ENCODE measurements around the gene SLX9.

Gene SLX9

DNA sequence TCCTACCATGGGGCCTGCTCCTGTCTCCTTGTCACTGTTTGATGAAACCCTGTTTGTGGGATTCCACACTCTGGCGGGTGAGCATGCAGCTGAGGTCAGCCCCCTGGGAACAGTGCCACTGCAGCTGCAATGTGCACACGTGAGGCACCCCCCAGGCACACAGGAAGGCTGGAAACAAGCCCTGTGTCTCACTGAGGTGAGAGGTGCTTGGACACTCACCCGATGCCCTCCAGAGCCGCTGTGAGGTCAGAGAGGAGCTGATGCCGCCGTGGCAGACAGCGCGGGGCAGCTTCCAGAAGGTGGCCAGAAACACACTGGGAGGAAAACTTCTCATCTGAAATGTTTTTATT lies 49.7 kb downstream of the SLX9 start:
- Histone ChIP-seq H3K27me3 (ENCODE audit: control insufficient read depth in 1 of 2, insufficient read depth in 2 of 2, low read length in 2 of 2) (no peaks in the 10 kb centered on the region), H3K36me3 (ENCODE audit: insufficient read depth, low read length) (no peaks in the 10 kb centered on the region), H3K9ac (ENCODE audit: low read length) (no peak overlapping the region), H3K27ac (ENCODE audit: low read depth, low read length) (peak overlapping the region; percentile 36), H3K4me3 (ENCODE audit: low read depth in 1 of 2, low read length in 2 of 2) (no peak overlapping the region), H3K9me3 (ENCODE audit: low read length) (no peaks in the 10 kb centered on the region), H3K4me1 (ENCODE audit: insufficient read depth, low read length) (peaks cover 72% of the 10 kb centered on the region)

DNA sequence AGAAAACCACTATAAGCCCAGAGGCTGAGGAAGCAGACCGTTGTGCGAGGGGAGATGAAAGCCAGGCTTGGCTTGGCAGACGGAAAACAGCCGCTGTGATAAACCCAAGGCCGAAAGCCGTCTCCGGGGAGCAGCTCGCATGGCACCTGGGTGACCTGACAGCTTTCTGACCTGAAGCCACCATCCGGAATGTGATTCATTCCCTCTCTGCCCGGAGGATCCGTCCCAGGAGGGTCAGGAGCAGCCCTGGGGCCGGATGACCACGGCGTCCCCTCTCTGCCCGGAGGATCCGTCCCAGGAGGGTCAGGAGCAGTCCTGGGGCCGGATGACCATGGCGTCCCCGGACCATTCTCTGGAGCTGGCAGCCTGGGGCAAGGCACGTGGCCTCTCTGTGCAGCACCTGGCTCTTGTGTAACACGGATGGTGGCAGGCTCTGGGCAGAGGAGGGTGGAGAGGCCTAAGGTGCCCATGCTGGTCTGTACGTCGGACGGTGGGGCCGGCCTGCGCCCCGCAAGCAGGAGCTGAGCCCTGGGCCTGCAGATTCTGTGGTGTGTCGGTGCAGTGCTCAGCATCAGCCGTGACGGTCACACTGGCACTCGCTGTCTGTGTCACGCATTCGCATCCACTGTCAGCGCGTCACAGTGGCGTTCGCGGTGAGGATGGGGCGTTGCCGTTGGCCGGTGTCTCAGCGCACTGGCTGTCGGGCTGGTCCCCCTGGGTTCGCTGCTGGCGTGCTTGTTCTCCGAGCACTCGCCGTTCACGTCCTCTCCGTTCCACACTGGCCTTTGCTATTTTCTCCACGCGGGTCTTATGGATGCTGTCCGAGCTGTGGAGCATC lies 50.3 kb downstream of the SLX9 start:
- peak overlapping the region; percentile 76 for H3K27ac ChIP-seq (ENCODE audit: low read depth, low read length)
- no peak overlapping the region for H3K9ac ChIP-seq (ENCODE audit: low read length)
- H3K9me3 ChIP-seq (ENCODE audit: low read length): no peaks in the 10 kb centered on the region
- H3K27me3 ChIP-seq (ENCODE audit: control insufficient read depth in 1 of 2, insufficient read depth in 2 of 2, low read length in 2 of 2): no peaks in the 10 kb centered on the region
- H3K36me3 ChIP-seq (ENCODE audit: insufficient read depth, low read length): no peaks in the 10 kb centered on the region
- H3K4me3 ChIP-seq (ENCODE audit: low read depth in 1 of 2, low read length in 2 of 2): no peak overlapping the region
- H3K4me1 ChIP-seq (ENCODE audit: insufficient read depth, low read length): peaks cover 78% of the 10 kb centered on the region

- Histone ChIP-seq H3K9me3 (ENCODE audit: low read length) (no peaks in the 10 kb centered on the region), H3K4me1 (ENCODE audit: insufficient read depth, low read length) (peaks cover 82% of the 10 kb centered on the region), H3K9ac (ENCODE audit: low read length) (no peak overlapping the region), H3K36me3 (ENCODE audit: insufficient read depth, low read length) (no peaks in the 10 kb centered on the region), H3K27me3 (ENCODE audit: control insufficient read depth in 1 of 2, insufficient read depth in 2 of 2, low read length in 2 of 2) (no peaks in the 10 kb centered on the region), H3K4me3 (ENCODE audit: low read depth in 1 of 2, low read length in 2 of 2) (no peak overlapping the region), H3K27ac (ENCODE audit: low read depth, low read length) (no peak overlapping the region)
Measured at GRCh38 chr21:44990921-44991320, 51.1 kb downstream of the SLX9 start.

DNA sequence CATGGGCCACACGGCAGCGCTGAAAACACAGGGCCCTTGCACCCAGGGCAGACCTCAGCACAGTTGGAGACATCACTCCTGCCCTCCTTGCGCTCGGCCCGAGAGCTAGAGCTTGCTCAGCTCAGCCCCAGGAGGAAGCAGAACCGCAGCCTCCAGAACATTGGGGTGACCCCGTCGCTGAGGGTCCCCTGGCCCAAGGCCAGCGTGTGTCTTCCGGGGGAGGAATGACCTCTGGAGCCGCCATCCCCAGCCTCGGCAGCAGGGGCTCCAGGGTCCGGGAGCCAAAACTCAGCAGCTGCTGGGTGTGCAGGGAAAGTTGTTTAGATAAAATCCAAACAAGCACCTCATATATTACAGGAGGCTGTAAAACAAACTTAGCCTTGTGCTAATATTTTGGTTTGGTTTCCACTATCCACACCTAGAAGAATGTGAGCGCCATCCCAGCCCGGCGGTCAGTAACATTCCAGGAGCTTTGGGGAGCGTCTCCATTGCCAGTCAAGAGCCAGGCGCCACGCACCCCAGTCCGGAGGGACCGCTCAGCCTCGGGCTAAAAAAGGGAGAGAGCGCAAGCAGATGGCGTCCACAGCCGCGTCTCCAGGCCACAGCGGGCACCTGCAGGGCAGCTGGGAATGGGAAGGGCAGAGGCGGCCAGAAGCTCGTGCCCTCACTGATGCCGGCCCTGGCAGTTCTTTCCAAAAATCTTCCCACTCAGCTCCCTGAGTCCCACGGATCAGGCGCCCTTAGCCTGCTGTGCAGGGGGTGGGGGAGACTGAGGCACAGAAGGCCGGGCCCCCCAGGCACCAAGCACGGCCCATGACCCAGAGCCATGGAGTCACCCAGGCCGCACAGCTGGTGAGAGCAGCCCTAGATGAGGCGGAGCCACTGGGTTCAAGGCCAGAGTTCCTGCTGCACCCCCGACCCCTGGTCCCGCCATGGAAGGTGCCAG lies 52.0 kb downstream of the SLX9 start:
- peaks cover 82% of the 10 kb centered on the region for H3K4me1 ChIP-seq (ENCODE audit: insufficient read depth, low read length)
- no peaks in the 10 kb centered on the region for H3K9me3 ChIP-seq (ENCODE audit: low read length)
- peak overlapping the region in 1 of 2 donors; percentile 32 for H3K4me3 ChIP-seq (ENCODE audit: low read depth in 1 of 2, low read length in 2 of 2)
- no peaks in the 10 kb centered on the region for H3K36me3 ChIP-seq (ENCODE audit: insufficient read depth, low read length)
- H3K27ac ChIP-seq (ENCODE audit: low read depth, low read length): peak overlapping the region; percentile 52
- H3K9ac ChIP-seq (ENCODE audit: low read length): no peak overlapping the region
- no peaks in the 10 kb centered on the region for H3K27me3 ChIP-seq (ENCODE audit: control insufficient read depth in 1 of 2, insufficient read depth in 2 of 2, low read length in 2 of 2)

GRCh38 chr21:44992608-44993031 lies 52.8 kb downstream of the SLX9 start:
- no peak overlapping the region for H3K27ac ChIP-seq (ENCODE audit: low read depth, low read length)
- no peaks in the 10 kb centered on the region for H3K27me3 ChIP-seq (ENCODE audit: control insufficient read depth in 1 of 2, insufficient read depth in 2 of 2, low read length in 2 of 2)
- no peak overlapping the region for H3K4me3 ChIP-seq (ENCODE audit: low read depth in 1 of 2, low read length in 2 of 2)
- no peak overlapping the region for H3K9ac ChIP-seq (ENCODE audit: low read length)
- no peaks in the 10 kb centered on the region for H3K36me3 ChIP-seq (ENCODE audit: insufficient read depth, low read length)
- no peaks in the 10 kb centered on the region for H3K9me3 ChIP-seq (ENCODE audit: low read length)
- peaks cover 78% of the 10 kb centered on the region for H3K4me1 ChIP-seq (ENCODE audit: insufficient read depth, low read length)

DNA sequence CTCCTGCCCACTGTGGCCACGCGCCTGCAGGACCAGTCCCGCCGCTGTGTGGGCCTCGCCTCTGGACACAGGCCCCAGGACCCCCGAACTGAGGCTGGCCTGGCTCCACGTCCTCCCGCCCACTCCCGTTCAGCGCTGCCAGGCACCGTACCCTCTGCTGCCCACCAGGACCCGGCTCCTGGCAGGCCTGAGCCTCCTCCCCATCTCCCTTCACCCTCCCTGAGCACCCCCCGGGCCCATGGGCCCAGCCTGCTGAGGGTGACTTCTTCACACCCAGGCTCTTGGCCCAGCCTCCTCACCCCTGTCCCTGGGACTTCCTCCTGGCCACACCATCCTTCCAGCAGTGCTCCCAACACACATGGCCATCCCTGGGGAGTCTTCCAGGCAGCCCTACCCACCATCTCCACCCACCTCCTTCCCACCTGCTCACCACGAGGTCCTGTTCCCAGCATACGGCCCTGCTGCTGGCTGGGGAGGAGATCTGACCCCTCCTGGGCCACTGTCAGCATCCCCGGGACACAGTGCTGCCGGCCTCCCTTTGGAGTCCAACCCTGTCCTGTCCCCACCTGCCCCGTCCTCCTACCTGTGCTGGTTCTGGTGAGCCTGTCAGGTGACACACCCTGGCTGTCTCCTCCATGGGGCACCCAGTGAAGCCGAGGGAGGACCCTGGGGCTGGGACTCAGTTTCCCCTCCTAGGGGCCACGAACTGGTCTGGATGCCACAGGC lies 53.7 kb downstream of the SLX9 start:
- Histone ChIP-seq H3K9ac (ENCODE audit: low read length) (no peak overlapping the region), H3K27ac (ENCODE audit: low read depth, low read length) (peak overlapping the region; percentile 61), H3K27me3 (ENCODE audit: control insufficient read depth in 1 of 2, insufficient read depth in 2 of 2, low read length in 2 of 2) (no peaks in the 10 kb centered on the region), H3K4me3 (ENCODE audit: low read depth in 1 of 2, low read length in 2 of 2) (no peak overlapping the region), H3K9me3 (ENCODE audit: low read length) (no peaks in the 10 kb centered on the region), H3K36me3 (ENCODE audit: insufficient read depth, low read length) (no peaks in the 10 kb centered on the region), H3K4me1 (ENCODE audit: insufficient read depth, low read length) (peaks cover 70% of the 10 kb centered on the region)

DNA sequence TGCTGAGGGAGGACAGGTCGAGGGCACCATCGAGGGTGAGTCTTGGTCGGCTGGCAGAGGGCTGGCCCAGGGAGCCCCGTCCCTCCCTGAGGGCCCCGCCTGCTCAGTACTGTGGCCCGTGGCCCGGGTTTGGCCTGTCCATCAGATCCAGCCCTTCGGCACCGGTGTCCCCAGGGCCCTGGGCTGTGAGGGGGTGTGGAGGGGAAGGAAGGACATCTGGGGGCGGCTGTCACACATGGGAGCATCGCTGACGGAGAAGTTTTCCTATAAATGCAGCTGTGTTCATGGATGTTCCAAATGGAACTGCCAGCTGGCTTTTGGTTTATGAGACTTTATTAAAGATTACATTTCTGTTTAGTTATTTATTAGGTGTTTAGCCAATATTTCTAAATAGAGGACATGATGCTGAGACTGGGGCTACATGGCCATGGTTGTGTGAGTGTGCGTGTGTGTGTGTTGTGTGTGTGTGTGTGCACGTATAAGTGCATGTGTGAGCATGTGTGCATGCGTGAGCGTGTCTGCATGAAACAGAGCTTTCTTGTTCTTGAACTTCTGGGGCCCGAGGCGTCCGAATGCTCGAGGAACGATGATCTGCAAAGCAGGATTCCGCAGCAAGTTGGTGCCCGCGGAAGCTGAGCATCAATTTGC lies 54.3 kb downstream of the SLX9 start:
- no peak overlapping the region for H3K9ac ChIP-seq (ENCODE audit: low read length)
- H3K27ac ChIP-seq (ENCODE audit: low read depth, low read length): peak overlapping the region; percentile 61
- H3K9me3 ChIP-seq (ENCODE audit: low read length): no peaks in the 10 kb centered on the region
- H3K4me3 ChIP-seq (ENCODE audit: low read depth in 1 of 2, low read length in 2 of 2): no peak overlapping the region
- H3K36me3 ChIP-seq (ENCODE audit: insufficient read depth, low read length): no peaks in the 10 kb centered on the region
- no peaks in the 10 kb centered on the region for H3K27me3 ChIP-seq (ENCODE audit: control insufficient read depth in 1 of 2, insufficient read depth in 2 of 2, low read length in 2 of 2)
- H3K4me1 ChIP-seq (ENCODE audit: insufficient read depth, low read length): peaks cover 63% of the 10 kb centered on the region

GRCh38 chr21:44994695-44995342 lies 55.0 kb downstream of the SLX9 start:
- no peaks in the 10 kb centered on the region for H3K9me3 ChIP-seq (ENCODE audit: low read length)
- H3K4me3 ChIP-seq (ENCODE audit: low read depth in 1 of 2, low read length in 2 of 2): no peak overlapping the region
- no peak overlapping the region for H3K9ac ChIP-seq (ENCODE audit: low read length)
- H3K27ac ChIP-seq (ENCODE audit: low read depth, low read length): peak overlapping the region; percentile 24
- H3K4me1 ChIP-seq (ENCODE audit: insufficient read depth, low read length): peaks cover 56% of the 10 kb centered on the region
- no peaks in the 10 kb centered on the region for H3K36me3 ChIP-seq (ENCODE audit: insufficient read depth, low read length)
- H3K27me3 ChIP-seq (ENCODE audit: control insufficient read depth in 1 of 2, insufficient read depth in 2 of 2, low read length in 2 of 2): no peaks in the 10 kb centered on the region

DNA sequence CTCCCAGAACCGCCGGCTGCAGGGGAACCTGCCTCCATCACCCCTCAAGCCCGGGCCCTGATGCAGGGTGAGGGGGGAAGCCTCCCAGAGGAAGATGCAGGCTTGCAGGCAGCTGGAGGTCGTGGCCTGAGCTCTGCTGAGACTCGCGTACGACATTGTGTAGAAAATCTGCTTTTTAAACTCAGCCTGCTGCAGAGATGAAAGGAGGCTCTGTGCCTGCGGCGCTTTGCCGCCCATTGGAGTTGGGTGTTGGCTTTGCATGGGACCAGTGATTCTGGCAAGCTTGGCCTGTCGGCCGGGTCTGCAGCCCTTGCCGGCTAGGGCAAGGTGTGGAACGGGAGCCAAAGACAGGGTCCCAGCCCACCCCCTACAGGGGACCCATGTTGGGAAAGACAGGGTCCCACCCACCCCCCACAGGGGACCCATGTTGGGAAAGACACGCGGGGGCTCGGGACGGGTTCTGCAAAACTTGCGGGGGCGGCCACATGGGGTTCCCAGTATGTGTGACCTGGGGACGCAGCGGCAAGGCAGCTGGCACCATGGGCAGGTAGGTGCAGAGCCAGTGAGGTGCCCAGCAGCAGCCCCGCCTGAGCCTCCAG lies 55.6 kb downstream of the SLX9 start:
- H3K9me3 ChIP-seq (ENCODE audit: low read length): no peaks in the 10 kb centered on the region
- H3K27me3 ChIP-seq (ENCODE audit: control insufficient read depth in 1 of 2, insufficient read depth in 2 of 2, low read length in 2 of 2): no peaks in the 10 kb centered on the region
- H3K9ac ChIP-seq (ENCODE audit: low read length): no peak overlapping the region
- H3K27ac ChIP-seq (ENCODE audit: low read depth, low read length): no peak overlapping the region
- H3K4me3 ChIP-seq (ENCODE audit: low read depth in 1 of 2, low read length in 2 of 2): no peak overlapping the region
- no peaks in the 10 kb centered on the region for H3K36me3 ChIP-seq (ENCODE audit: insufficient read depth, low read length)
- H3K4me1 ChIP-seq (ENCODE audit: insufficient read depth, low read length): peaks cover 54% of the 10 kb centered on the region

DNA sequence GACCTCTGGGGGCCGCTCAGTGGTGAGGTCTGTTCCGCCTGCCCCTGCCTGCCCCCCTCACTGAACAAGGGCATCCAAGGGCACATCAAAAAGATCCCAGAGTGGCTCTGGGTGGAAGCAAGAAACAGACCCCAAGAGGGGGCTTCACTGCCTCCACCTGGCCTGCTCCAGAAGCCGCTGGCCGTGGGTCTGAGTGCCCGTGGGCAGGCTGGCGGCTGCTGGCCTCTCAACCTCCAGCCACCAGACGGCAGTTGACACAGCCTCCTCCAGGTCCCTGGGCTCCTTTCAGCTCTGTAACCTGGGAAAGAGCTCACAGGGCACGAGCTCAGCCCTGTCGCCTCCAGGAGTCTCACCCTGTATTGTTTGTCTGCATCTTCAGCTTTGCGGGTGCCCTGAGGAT lies 56.3 kb downstream of the SLX9 start:
- H3K9me3 ChIP-seq (ENCODE audit: low read length): no peaks in the 10 kb centered on the region
- H3K4me3 ChIP-seq (ENCODE audit: low read depth in 1 of 2, low read length in 2 of 2): no peak overlapping the region
- no peak overlapping the region for H3K27ac ChIP-seq (ENCODE audit: low read depth, low read length)
- H3K4me1 ChIP-seq (ENCODE audit: insufficient read depth, low read length): peaks cover 54% of the 10 kb centered on the region
- no peaks in the 10 kb centered on the region for H3K36me3 ChIP-seq (ENCODE audit: insufficient read depth, low read length)
- H3K9ac ChIP-seq (ENCODE audit: low read length): no peak overlapping the region
- no peaks in the 10 kb centered on the region for H3K27me3 ChIP-seq (ENCODE audit: control insufficient read depth in 1 of 2, insufficient read depth in 2 of 2, low read length in 2 of 2)
